ENCODE measurements around the gene ADAMTSL1.

The ADAMTSL1 gene

GRCh38 chr9:18881758-18882157, 407.8 kb downstream of the ADAMTSL1 start:
- H4K20me1 ChIP-seq (ENCODE audit: low read depth, low read length), result no peaks in the 10 kb centered on the region
- H3K36me3 ChIP-seq (ENCODE audit: low read length), result no peaks in the 10 kb centered on the region
- H3K27ac ChIP-seq (ENCODE audit: low read depth, low read length), result no peak overlapping the region
- H3K9me2 ChIP-seq (replicated peaks; ENCODE audit: insufficient read depth, low read length), result no peaks in the 10 kb centered on the region
- TF ChIP-seq EZH2phosphoT487 (conservative IDR thresholded peaks at IDR 0.05; ENCODE audit: low read length) (no peak), CTCF (IDR thresholded peaks at IDR 0.05; ENCODE audit: insufficient read depth, low read length, poor library complexity, severe bottlenecking) (no peak)
- H3K4me2 ChIP-seq (ENCODE audit: low read depth, low read length, poor library complexity, severe bottlenecking), result no peak overlapping the region
- H3K9ac ChIP-seq (ENCODE audit: low read length), result no peak overlapping the region
- no peaks in the 10 kb centered on the region for H3K79me2 ChIP-seq (ENCODE audit: insufficient read depth, low read length)
- H2AFZ ChIP-seq (ENCODE audit: low read depth, low read length, severe bottlenecking), result no peak overlapping the region
- no peaks in the 10 kb centered on the region for H3K9me3 ChIP-seq (ENCODE audit: insufficient read depth, low read length)
- no peaks in the 10 kb centered on the region for H3K27me3 ChIP-seq (ENCODE audit: low read length)
- no peak overlapping the region for H3K4me3 ChIP-seq (ENCODE audit: insufficient read depth, low read length, poor library complexity, severe bottlenecking)
- H3F3A ChIP-seq (ENCODE audit: insufficient read depth), result no peaks in the 10 kb centered on the region

- TF ChIP-seq EZH2phosphoT487 (conservative IDR thresholded peaks at IDR 0.05; ENCODE audit: low read length) (no peak), CTCF (IDR thresholded peaks at IDR 0.05; ENCODE audit: insufficient read depth, low read length, poor library complexity, severe bottlenecking) (no peak)
- Histone ChIP-seq H3K36me3 (ENCODE audit: low read length) (no peaks in the 10 kb centered on the region), H3K9ac (ENCODE audit: low read length) (no peak overlapping the region), H4K20me1 (ENCODE audit: low read depth, low read length) (no peaks in the 10 kb centered on the region), H3K4me3 (ENCODE audit: insufficient read depth, low read length, poor library complexity, severe bottlenecking) (no peak overlapping the region), H3K27ac (ENCODE audit: low read depth, low read length) (no peak overlapping the region), H3K27me3 (ENCODE audit: low read length) (no peaks in the 10 kb centered on the region), H2AFZ (ENCODE audit: low read depth, low read length, severe bottlenecking) (no peak overlapping the region), H3K4me2 (ENCODE audit: low read depth, low read length, poor library complexity, severe bottlenecking) (no peak overlapping the region), H3F3A (ENCODE audit: insufficient read depth) (no peaks in the 10 kb centered on the region), H3K79me2 (ENCODE audit: insufficient read depth, low read length) (no peaks in the 10 kb centered on the region), H3K9me2 (replicated peaks; ENCODE audit: insufficient read depth, low read length) (no peaks in the 10 kb centered on the region), H3K9me3 (ENCODE audit: insufficient read depth, low read length) (no peaks in the 10 kb centered on the region)
These were observed 413.6 kb downstream of the ADAMTSL1 start for GRCh38 chr9:18887546-18887945.

- Histone ChIP-seq H3F3A (ENCODE audit: insufficient read depth) (no peaks in the 10 kb centered on the region), H4K20me1 (ENCODE audit: low read depth, low read length) (no peaks in the 10 kb centered on the region), H3K9me3 (ENCODE audit: insufficient read depth, low read length) (no peaks in the 10 kb centered on the region), H3K9ac (ENCODE audit: low read length) (no peak overlapping the region), H3K9me2 (replicated peaks; ENCODE audit: insufficient read depth, low read length) (no peaks in the 10 kb centered on the region), H3K36me3 (ENCODE audit: low read length) (no peaks in the 10 kb centered on the region), H3K27me3 (ENCODE audit: low read length) (no peaks in the 10 kb centered on the region), H2AFZ (ENCODE audit: low read depth, low read length, severe bottlenecking) (no peak overlapping the region), H3K27ac (ENCODE audit: low read depth, low read length) (no peak overlapping the region), H3K79me2 (ENCODE audit: insufficient read depth, low read length) (no peaks in the 10 kb centered on the region), H3K4me2 (ENCODE audit: low read depth, low read length, poor library complexity, severe bottlenecking) (no peak overlapping the region), H3K4me3 (ENCODE audit: insufficient read depth, low read length, poor library complexity, severe bottlenecking) (no peak overlapping the region)
- TF ChIP-seq EZH2phosphoT487 (conservative IDR thresholded peaks at IDR 0.05; ENCODE audit: low read length), result no peak
- no peak for TF ChIP-seq CTCF (IDR thresholded peaks at IDR 0.05; ENCODE audit: insufficient read depth, low read length, poor library complexity, severe bottlenecking)
These were observed 414.3 kb downstream of the ADAMTSL1 start for GRCh38 chr9:18888290-18888689.

All from SU-DHL-6 (cell line).